ENCODE results near the gene MTMR11. TPM values are rescaled to one million over a fixed set of nuclear protein-coding genes. Genes with fewer than 3 reads are reported as not detected.

The MTMR11 gene
- total and polyA plus RNA-seq, 2 of the 13 experiments (the other 11 are each of a cell fraction or from before 2014, with no cell fraction given): 0.49 to 2.8 TPM

DNA sequence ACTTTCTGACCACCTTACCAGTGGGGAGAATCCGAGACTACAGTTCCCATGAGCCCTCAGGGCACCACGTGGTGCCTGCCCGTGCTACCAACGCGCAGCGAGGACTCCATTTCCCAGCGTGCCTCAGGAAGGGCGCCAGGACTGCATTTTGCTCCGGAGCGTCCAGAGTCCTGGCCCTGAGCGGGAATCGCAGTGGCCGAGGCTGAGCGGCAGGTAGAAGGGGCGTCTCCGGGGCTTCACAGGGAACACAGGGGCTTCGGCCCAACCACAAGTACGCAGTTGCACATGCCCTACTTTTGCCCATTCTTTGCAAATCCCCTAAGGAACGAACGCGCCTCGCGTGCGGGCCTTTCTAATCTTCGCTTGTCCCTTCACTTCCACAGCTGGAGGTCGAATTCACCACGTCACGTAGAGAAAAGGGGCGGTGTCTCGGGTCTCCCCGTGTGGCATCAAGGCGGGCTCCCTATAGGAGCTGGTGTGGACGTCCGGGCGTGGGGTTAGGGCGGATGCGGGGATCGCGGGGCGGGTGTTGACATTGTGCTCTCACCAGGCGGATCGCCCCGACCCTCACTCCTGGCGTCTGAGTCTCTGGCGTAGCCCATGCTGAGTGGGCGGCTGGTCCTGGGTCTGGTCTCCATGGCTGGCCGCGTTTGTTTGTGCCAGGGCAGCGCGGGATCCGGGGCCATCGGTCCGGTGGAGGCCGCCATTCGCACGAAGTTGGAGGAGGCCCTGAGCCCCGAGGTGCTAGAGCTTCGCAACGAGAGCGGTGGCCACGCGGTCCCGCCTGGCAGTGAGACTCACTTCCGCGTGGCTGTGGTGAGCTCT is 37.0 kb downstream of the MTMR11 start, which contains the start of gene BOLA1 (continued):
- no peak for TF ChIP-seq ZNF878 (CRISPR knock-in tag; IDR thresholded peaks at IDR 0.05)
- TF ChIP-seq GABPB1 (CRISPR knock-in tag; IDR thresholded peaks at IDR 0.05): peak; percentile 91
- TF ChIP-seq FOXK1 (CRISPR knock-in tag; IDR thresholded peaks at IDR 0.05; ENCODE audit: borderline replicate concordance, low read depth): peak; percentile 70; the same call in 1 of the 2 replicates
- peak; percentile 45; the same call in 1 of the 2 replicates for TF ChIP-seq BHLHE40 (IDR thresholded peaks at IDR 0.05; ENCODE audit: low read length)
- peak; percentile 18; the same call in 1 of the 2 replicates for TF ChIP-seq GATAD2A (CRISPR knock-in tag; IDR thresholded peaks at IDR 0.05)
- TF ChIP-seq, protein P1, sequence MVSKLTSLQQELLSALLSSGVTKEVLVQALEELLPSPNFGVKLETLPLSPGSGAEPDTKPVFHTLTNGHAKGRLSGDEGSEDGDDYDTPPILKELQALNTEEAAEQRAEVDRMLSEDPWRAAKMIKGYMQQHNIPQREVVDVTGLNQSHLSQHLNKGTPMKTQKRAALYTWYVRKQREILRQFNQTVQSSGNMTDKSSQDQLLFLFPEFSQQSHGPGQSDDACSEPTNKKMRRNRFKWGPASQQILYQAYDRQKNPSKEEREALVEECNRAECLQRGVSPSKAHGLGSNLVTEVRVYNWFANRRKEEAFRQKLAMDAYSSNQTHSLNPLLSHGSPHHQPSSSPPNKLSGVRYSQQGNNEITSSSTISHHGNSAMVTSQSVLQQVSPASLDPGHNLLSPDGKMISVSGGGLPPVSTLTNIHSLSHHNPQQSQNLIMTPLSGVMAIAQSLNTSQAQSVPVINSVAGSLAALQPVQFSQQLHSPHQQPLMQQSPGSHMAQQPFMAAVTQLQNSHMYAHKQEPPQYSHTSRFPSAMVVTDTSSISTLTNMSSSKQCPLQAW (CRISPR knock-in tag; IDR thresholded peaks at IDR 0.05): 0 out of 2 replicates have a peak, but pooled peaks have one; percentile 28
- peak; percentile 61 for TF ChIP-seq AGO2 (optimal IDR thresholded peaks at IDR 0.05; ENCODE audit: low read depth, low read length)
- TF ChIP-seq SAP130 (CRISPR knock-in tag; IDR thresholded peaks at IDR 0.05; ENCODE audit: low read depth): peak; percentile 66
- 0 out of 2 replicates have a peak, but pooled peaks have one; percentile 53 for TF ChIP-seq ARNT2 (CRISPR knock-in tag; IDR thresholded peaks at IDR 0.05; ENCODE audit: low read depth)
- no peak for TF ChIP-seq SP1 (IDR thresholded peaks at IDR 0.05)
- TF ChIP-seq SP1 (CRISPR knock-in tag; IDR thresholded peaks at IDR 0.05): peak; percentile 29; the same call in 1 of the 2 replicates
- TF ChIP-seq, protein P2, sequence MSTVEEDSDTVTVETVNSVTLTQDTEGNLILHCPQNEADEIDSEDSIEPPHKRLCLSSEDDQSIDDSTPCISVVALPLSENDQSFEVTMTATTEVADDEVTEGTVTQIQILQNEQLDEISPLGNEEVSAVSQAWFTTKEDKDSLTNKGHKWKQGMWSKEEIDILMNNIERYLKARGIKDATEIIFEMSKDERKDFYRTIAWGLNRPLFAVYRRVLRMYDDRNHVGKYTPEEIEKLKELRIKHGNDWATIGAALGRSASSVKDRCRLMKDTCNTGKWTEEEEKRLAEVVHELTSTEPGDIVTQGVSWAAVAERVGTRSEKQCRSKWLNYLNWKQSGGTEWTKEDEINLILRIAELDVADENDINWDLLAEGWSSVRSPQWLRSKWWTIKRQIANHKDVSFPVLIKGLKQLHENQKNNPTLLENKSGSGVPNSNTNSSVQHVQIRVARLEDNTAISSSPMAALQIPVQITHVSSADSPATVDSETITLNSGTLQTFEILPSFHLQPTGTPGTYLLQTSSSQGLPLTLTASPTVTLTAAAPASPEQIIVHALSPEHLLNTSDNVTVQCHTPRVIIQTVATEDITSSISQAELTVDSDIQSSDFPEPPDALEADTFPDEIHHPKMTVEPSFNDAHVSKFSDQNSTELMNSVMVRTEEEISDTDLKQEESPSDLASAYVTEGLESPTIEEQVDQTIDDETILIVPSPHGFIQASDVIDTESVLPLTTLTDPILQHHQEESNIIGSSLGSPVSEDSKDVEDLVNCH (CRISPR knock-in tag; IDR thresholded peaks at IDR 0.05): no peak
- TF ChIP-seq NPAS2 (CRISPR knock-in tag; IDR thresholded peaks at IDR 0.05; ENCODE audit: borderline replicate concordance): no peak
- TF ChIP-seq FOXK2 (IDR thresholded peaks at IDR 0.05): no peak
- peak; percentile 29; the same call in 1 of the 2 replicates for TF ChIP-seq KMT2B (CRISPR knock-in tag; IDR thresholded peaks at IDR 0.05)
- 0 out of 2 replicates have a peak, but pooled peaks have one; percentile 45 for TF ChIP-seq CCDC6 (CRISPR knock-in tag; IDR thresholded peaks at IDR 0.05)
- TF ChIP-seq HNF4G (IDR thresholded peaks at IDR 0.05; ENCODE audit: borderline replicate concordance, low read depth, low read length): 0 out of 2 replicates have a peak, but pooled peaks have one; percentile 26
- no peak for TF ChIP-seq HNF4G (CRISPR knock-in tag; IDR thresholded peaks at IDR 0.05; ENCODE audit: borderline replicate concordance, low read depth)
- TF ChIP-seq SMAD9 (CRISPR knock-in tag; IDR thresholded peaks at IDR 0.05): no peak
- TF ChIP-seq PHF20 (CRISPR knock-in tag; IDR thresholded peaks at IDR 0.05): peak; percentile 69
- TF ChIP-seq ZNF879 (CRISPR knock-in tag; IDR thresholded peaks at IDR 0.05): no peak
- no peak for TF ChIP-seq HHEX (CRISPR knock-in tag; IDR thresholded peaks at IDR 0.05)
